Endothelial cell (in vitro differentiated cells): ENCODE results near the gene TNFRSF19. TPM values are rescaled to one million over a fixed set of nuclear protein-coding genes. Genes with fewer than 3 reads are reported as not detected.

ENCODE experiments used
- DNase-seq: peaks from one replicate; pipeline ENCODE4 v3.0.0; 2021; ENCODE audit warnings: low spot score
- H3K27ac Mint-ChIP-seq: one replicate; pipeline ENCODE4 v1.8.0; 2021; ENCODE audit warnings: mixed read lengths, inconsistent platforms; ENCODE audit not compliant: unreplicated experiment
- H3K27me3 Mint-ChIP-seq: one replicate; pipeline ENCODE4 v1.8.0; 2021; ENCODE audit warnings: mild to moderate bottlenecking, moderate library complexity, mixed read lengths, inconsistent platforms; ENCODE audit not compliant: unreplicated experiment
- H3K36me3 Mint-ChIP-seq: one replicate; pipeline ENCODE4 v1.8.0; 2021; ENCODE audit warnings: mild to moderate bottlenecking, low read depth, mixed read lengths, inconsistent platforms; ENCODE audit not compliant: unreplicated experiment
- H3K4me1 Mint-ChIP-seq: one replicate; pipeline ENCODE4 v1.8.0; 2021; ENCODE audit warnings: mild to moderate bottlenecking, mixed read lengths, inconsistent platforms; ENCODE audit not compliant: unreplicated experiment
- H3K4me3 Mint-ChIP-seq: one replicate; pipeline ENCODE4 v1.8.0; 2021; ENCODE audit warnings: mild to moderate bottlenecking, mixed read lengths, inconsistent platforms; ENCODE audit not compliant: unreplicated experiment
- H3K9me3 Mint-ChIP-seq: one replicate; pipeline ENCODE4 v1.8.0; 2021; ENCODE audit warnings: mixed read lengths, inconsistent platforms; ENCODE audit not compliant: unreplicated experiment
- CTCF ChIP-seq: fragments of 200-600 bp; sonication (generic); IDR thresholded peaks from one replicate; pipeline ENCODE4 v1.5.0; 2021; ENCODE audit warnings: antibody characterized with exemption; ENCODE audit not compliant: unreplicated experiment
- total RNA-seq: library from RNA; stranded (reverse); fragmentation: NEBNext Ultra II Directional; extraction: Animal tissue kit (Norgen Biotek cat#: 25700); gene quantifications from one replicate; pipeline ENCODE4 v1.2.1, GENCODE V29; 2021; ENCODE audit not compliant: unreplicated experiment

TNFRSF19 gene
- total RNA-seq, 1 donor from 2014 or later: 8.8 TPM

DNA sequence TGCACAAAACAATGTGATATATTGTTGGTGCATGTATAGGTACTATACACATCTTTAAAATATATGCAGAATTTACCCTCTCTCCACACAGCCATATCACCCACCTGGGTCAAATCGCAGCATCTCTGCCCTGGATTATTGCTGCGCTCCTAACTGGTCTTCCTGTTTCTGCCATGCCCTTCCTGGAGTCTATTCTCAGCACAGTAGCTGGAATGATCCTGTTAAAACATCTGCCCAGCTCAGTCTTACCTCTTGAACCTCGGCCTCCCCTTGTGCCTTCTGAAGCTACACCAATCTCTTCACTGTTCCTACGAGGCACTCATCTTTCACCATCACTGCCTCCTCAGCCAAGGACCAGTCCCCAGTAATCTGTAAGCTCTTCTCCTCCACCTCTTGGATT, 25.5 kb upstream of the TNFRSF19 start:
- no peak for DNase-seq
- no peak for TF ChIP-seq CTCF
- no peaks in the 10 kb centered on the region for H3K27me3 Mint-ChIP-seq
- H3K9me3 Mint-ChIP-seq: no peaks in the 10 kb centered on the region
- no peaks in the 10 kb centered on the region for H3K36me3 Mint-ChIP-seq
- no peak overlapping the region for H3K4me3 Mint-ChIP-seq
- no peak overlapping the region for H3K27ac Mint-ChIP-seq
- no peaks in the 10 kb centered on the region for H3K4me1 Mint-ChIP-seq

- H3K27me3 Mint-ChIP-seq: no peaks in the 10 kb centered on the region
- H3K4me3 Mint-ChIP-seq: peak overlapping the region; percentile 89
- H3K27ac Mint-ChIP-seq: no peak overlapping the region
- no peaks in the 10 kb centered on the region for H3K36me3 Mint-ChIP-seq
- H3K9me3 Mint-ChIP-seq: no peaks in the 10 kb centered on the region
- peak; percentile 27 for DNase-seq
- H3K4me1 Mint-ChIP-seq: peaks cover 3% of the 10 kb centered on the region
- no peak for TF ChIP-seq CTCF
These were observed 23.1 kb upstream of the TNFRSF19 start for GRCh38 chr13:23547000-23547590.

GRCh38 chr13:23549724-23550123, 20.5 kb upstream of the TNFRSF19 start:
- no peaks in the 10 kb centered on the region for H3K9me3 Mint-ChIP-seq
- no peak overlapping the region for H3K27ac Mint-ChIP-seq

DNA sequence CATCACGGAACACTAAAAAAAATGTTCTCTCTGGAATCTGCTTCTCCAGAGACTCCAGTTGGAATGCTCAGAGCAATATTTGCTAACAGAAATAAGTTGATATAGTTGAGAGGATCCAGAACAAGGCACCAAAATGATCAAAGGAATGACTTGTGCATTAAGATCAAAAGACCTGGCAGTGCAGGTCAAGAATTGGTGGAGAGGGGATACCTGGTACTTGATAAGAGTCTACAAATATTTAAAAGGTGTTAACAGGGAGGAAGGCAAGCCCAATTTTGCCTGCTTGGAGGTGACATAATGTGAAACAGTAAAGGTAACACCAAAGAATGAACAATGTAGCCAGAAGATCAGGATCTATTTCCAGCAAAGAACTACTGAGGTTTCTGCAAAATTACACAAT, 20.0 kb upstream of the TNFRSF19 start:
- H3K9me3 Mint-ChIP-seq: no peaks in the 10 kb centered on the region
- no peaks in the 10 kb centered on the region for H3K27me3 Mint-ChIP-seq
- no peak overlapping the region for H3K4me3 Mint-ChIP-seq

More at GRCh38 chr13:23549724-23550123, 20.5 kb upstream of the TNFRSF19 start:
- Mint-ChIP-seq H3K27me3 (no peaks in the 10 kb centered on the region), H3K36me3 (no peaks in the 10 kb centered on the region), H3K4me3 (no peak overlapping the region), H3K4me1 (peaks cover 4% of the 10 kb centered on the region)
- TF ChIP-seq CTCF: no peak
- DNase-seq: no peak

More for the DNA sequence above, 20.0 kb upstream of the TNFRSF19 start:
- Mint-ChIP-seq H3K36me3 (no peaks in the 10 kb centered on the region), H3K4me1 (peaks cover 4% of the 10 kb centered on the region), H3K27ac (no peak overlapping the region)
- TF ChIP-seq CTCF: no peak
- DNase-seq: no peak
